SK-N-SH (cell line): ENCODE data around the gene CYP3A5. TPM values are rescaled to one million over a fixed set of nuclear protein-coding genes. Genes with fewer than 3 reads are reported as not detected.

Experiments
- CTCF ChIA-PET: fragments of 300-600, 350-600 bp; formaldehyde crosslinking; extraction: SDS; loops from one replicate; lab custom pipeline; 2021; lab: Yijun Ruan, JAX
- POLR2A ChIA-PET: fragments of 350-600 bp; sonication (Branson Sonifier 250); formaldehyde crosslinking; extraction: SDS; loops from one replicate; lab custom pipeline; 2020; ENCODE audit warnings: antibody characterized with exemption, inconsistent platforms; lab: Yijun Ruan, JAX
- DNase-seq: peaks from one replicate; pipeline ENCODE4 v3.0.0; 2012
- H2AFZ ChIP-seq: fragments of 200-600 bp; sonication (generic); 2 replicates; pipeline ENCODE4 v1.8.1; 2016; ENCODE audit warnings: antibody characterized with exemption, mild to moderate bottlenecking, low read depth
- H3F3A ChIP-seq: fragments of 200-600 bp; sonication (generic); replicated peaks from 2 replicates; pipeline ENCODE3; 2016; ENCODE audit warnings: antibody characterized with exemption, mild to moderate bottlenecking; ENCODE audit not compliant: insufficient read depth
- H3K27ac ChIP-seq, 2 experiments: fragments of 200-500 bp in 1 of 2; fragments of 200-600 bp in 1 of 2; sonication (Bioruptor generic) in 1 of 2; sonication (generic), shearing (Covaris generic) in 1 of 2; 2 replicates each; pipeline versions ENCODE4 v1.5.1 to v1.6.1; 2014 to 2016; ENCODE audit warnings: low read depth in 2 of 2, inconsistent platforms in 1 of 2, low read length in 1 of 2, mild to moderate bottlenecking in 1 of 2, mixed read lengths in 1 of 2
- H3K27me3 ChIP-seq: fragments of 200-600 bp; sonication (generic), shearing (Covaris generic); 2 replicates; pipeline ENCODE4 v1.6.1; 2016; ENCODE audit warnings: mixed run types; ENCODE audit not compliant: insufficient read depth
- H3K36me3 ChIP-seq, 2 experiments: fragments of 200-500 bp in 1 of 2; fragments of 200-600 bp in 1 of 2; sonication (Bioruptor generic) in 1 of 2; sonication (generic) in 1 of 2; replicated peaks in 1 of 2; 2 replicates each; pipeline versions ENCODE3 to v1.5.1; 2014 to 2016; ENCODE audit warnings: low read length in 1 of 2, mild to moderate bottlenecking in 1 of 2; ENCODE audit not compliant: insufficient read depth in 2 of 2, control insufficient read depth in 1 of 2
- H3K4me1 ChIP-seq, 2 experiments: fragments of 200-500 bp in 1 of 2; fragments of 200-600 bp in 1 of 2; sonication (Bioruptor generic) in 1 of 2; sonication (generic), shearing (Covaris generic) in 1 of 2; 2 replicates each; pipeline versions ENCODE4 v1.5.1 to v1.6.1; 2014 to 2016; ENCODE audit warnings: low read depth in 1 of 2, low read length in 1 of 2, mixed run types in 1 of 2; ENCODE audit not compliant: insufficient read depth in 2 of 2, control insufficient read depth in 1 of 2
- H3K4me2 ChIP-seq: fragments of 200-600 bp; sonication (generic), shearing (Covaris generic); 2 replicates; pipeline ENCODE4 v1.6.1; 2017; ENCODE audit warnings: mixed run types
- H3K4me3 ChIP-seq, 2 experiments: fragments of 200-500 bp in 1 of 2; fragments of 200-600 bp in 1 of 2; sonication (Bioruptor generic) in 1 of 2; sonication (generic), shearing (Covaris generic) in 1 of 2; 2 replicates each; pipeline versions ENCODE4 v1.5.1 to v1.8.1; 2014 to 2016; ENCODE audit warnings: low read depth in 2 of 2, inconsistent platforms in 1 of 2, low read length in 1 of 2, mild to moderate bottlenecking in 1 of 2, mixed read lengths in 1 of 2, moderate library complexity in 1 of 2
- H3K79me2 ChIP-seq: fragments of 200-600 bp; sonication (generic); 2 replicates; pipeline ENCODE4 v1.8.1; 2017; ENCODE audit warnings: mild to moderate bottlenecking; ENCODE audit not compliant: insufficient read depth
- H3K9ac ChIP-seq: fragments of 200-600 bp; sonication (generic); 2 replicates; pipeline ENCODE4 v1.6.1; 2017; ENCODE audit warnings: mixed run types
- H3K9me2 ChIP-seq: fragments of 200-600 bp; sonication (generic); 2 replicates; pipeline ENCODE4 v1.6.1; 2017; ENCODE audit warnings: mixed run types
- H3K9me3 ChIP-seq: fragments of 200-600 bp; sonication (generic); 2 replicates; pipeline ENCODE4 v1.6.1; 2017; ENCODE audit warnings: mixed run types, mild to moderate bottlenecking, moderate library complexity
- H4K20me1 ChIP-seq: fragments of 200-600 bp; sonication (generic); 2 replicates; pipeline ENCODE4 v1.6.1; 2017; ENCODE audit warnings: mild to moderate bottlenecking, mixed run types; ENCODE audit not compliant: insufficient read depth
- CTCF ChIP-seq: fragments of 200-600 bp; sonication (generic); IDR thresholded peaks from 2 replicates; pipeline ENCODE4 v1.6.1; 2017; ENCODE audit warnings: antibody characterized with exemption, mild to moderate bottlenecking, moderate library complexity
- ELF1 ChIP-seq: IDR thresholded peaks from 2 replicates; pipeline ENCODE4 v1.4.0; 2012
- EZH2phosphoT487 ChIP-seq: fragments of 200-600 bp; sonication (generic); IDR thresholded peaks from 2 replicates; pipeline ENCODE4 v1.6.1; 2017; ENCODE audit warnings: low read depth, mixed run types, mild to moderate bottlenecking, antibody characterized with exemption, moderate library complexity, borderline replicate concordance
- FOSL2 ChIP-seq: IDR thresholded peaks from 2 replicates; pipeline ENCODE4 v1.4.0; 2012; ENCODE audit warnings: low read depth, mild to moderate bottlenecking, moderate library complexity, borderline replicate concordance
- FOXJ3 ChIP-seq: sonication (generic); formaldehyde crosslinking; IDR thresholded peaks from 2 replicates; pipeline ENCODE4 v1.5.1; 2020; ENCODE audit warnings: mild to moderate bottlenecking, missing genetic modification reagents
- FOXM1 ChIP-seq: IDR thresholded peaks from 2 replicates; pipeline ENCODE4 v1.4.0; 2012; ENCODE audit warnings: low read depth, mild to moderate bottlenecking
- GATA2 ChIP-seq: sonication (generic); formaldehyde crosslinking; IDR thresholded peaks from 2 replicates; pipeline ENCODE4 v1.5.0; 2020; ENCODE audit warnings: mild to moderate bottlenecking, missing genetic modification reagents
- IRF3 ChIP-seq: fragments of 150-350 bp; IDR thresholded peaks from 2 replicates; pipeline ENCODE4 v1.6.1; 2016; ENCODE audit warnings: mild to moderate bottlenecking, low read depth, low read length
- MEF2A ChIP-seq: IDR thresholded peaks from 2 replicates; pipeline ENCODE4 v1.4.0; 2012; ENCODE audit warnings: low read depth, borderline replicate concordance
- MXI1 ChIP-seq: IDR thresholded peaks from 2 replicates; pipeline ENCODE4 v1.6.1; 2012; ENCODE audit warnings: mild to moderate bottlenecking, low read depth, low read length, improper control_type of control experiment
- NFIC ChIP-seq: IDR thresholded peaks from 2 replicates; pipeline ENCODE4 v1.4.0; 2012; ENCODE audit warnings: borderline replicate concordance
- NRF1 ChIP-seq: IDR thresholded peaks from 2 replicates; pipeline ENCODE4 v1.6.1; 2012; ENCODE audit warnings: low read depth, mild to moderate bottlenecking, low read length
- POLR2AphosphoS5 ChIP-seq: IDR thresholded peaks from 2 replicates; pipeline ENCODE4 v1.6.1; 2012; ENCODE audit warnings: low read depth, low read length
- RCOR1 ChIP-seq: fragments of 150-350 bp; IDR thresholded peaks from 2 replicates; pipeline ENCODE4 v1.6.1; 2017; ENCODE audit warnings: antibody characterized with exemption, low read length
- SIN3A ChIP-seq: IDR thresholded peaks from 2 replicates; pipeline ENCODE4 v1.6.1; 2012; ENCODE audit warnings: low read depth, mild to moderate bottlenecking, low read length, moderate library complexity, borderline replicate concordance
- SMC3 ChIP-seq: IDR thresholded peaks from 2 replicates; pipeline ENCODE4 v1.6.1; 2012; ENCODE audit warnings: low read depth, low read length, improper control_type of control experiment
- TAF1 ChIP-seq: IDR thresholded peaks from 2 replicates; pipeline ENCODE4 v1.6.1; 2012; ENCODE audit warnings: low read depth, mild to moderate bottlenecking, low read length, moderate library complexity, borderline replicate concordance
- USF2 ChIP-seq: fragments of 150-350 bp; IDR thresholded peaks from 2 replicates; pipeline ENCODE4 v1.6.1; 2017; ENCODE audit warnings: antibody characterized with exemption, low read length, low read depth, borderline replicate concordance
- YY1 ChIP-seq: IDR thresholded peaks from 2 replicates; pipeline ENCODE4 v1.4.0; 2012; ENCODE audit warnings: low read depth, mild to moderate bottlenecking
- WGBS: methylation state at CpG from one replicate; pipeline ENCODE4 v1.1.6; 2017; ENCODE audit warnings: low lambda C conversion rate; 5-methylcytosine and 5-hydroxymethylcytosine counted together
- polyA plus RNA-seq, 3 experiments: library from polyadenylated mRNA; depleted of rRNA; stranded (reverse); fragments of >200 nt; gene quantifications; 2 replicates each; pipeline ENCODE4 v1.2.3, GENCODE V29; 2012

The CYP3A5 gene
- polyA plus RNA-seq, 1 of the 3 experiments (the other 2 are of a cell fraction), result 0.25 TPM

- no peak overlapping the region for H3K4me2 ChIP-seq
- H3K79me2 ChIP-seq, result no peaks in the 10 kb centered on the region
- no peaks in the 10 kb centered on the region for H3F3A ChIP-seq
- no peaks in the 10 kb centered on the region for H4K20me1 ChIP-seq
- CTCF ChIA-PET, result no interaction called here
- DNase-seq, result no peak
- H3K4me1 ChIP-seq, result no peaks in the 10 kb centered on the region
- 41% methylated on average over 2 of the region's 2 CpGs for WGBS
- H3K9ac ChIP-seq, result no peak overlapping the region
- no peak overlapping the region for H2AFZ ChIP-seq
- H3K27ac ChIP-seq, result no peak overlapping the region
- no peaks in the 10 kb centered on the region for H3K9me2 ChIP-seq
- TF ChIP-seq POLR2AphosphoS5, result no peak
- no peak for TF ChIP-seq TAF1
- TF ChIP-seq SIN3A, result no peak
- TF ChIP-seq IRF3, result no peak
- TF ChIP-seq EZH2phosphoT487, result no peak
- no peaks in the 10 kb centered on the region for H3K27me3 ChIP-seq
- H3K9me3 ChIP-seq, result no peaks in the 10 kb centered on the region
- H3K36me3 ChIP-seq, result no peaks in the 10 kb centered on the region
- POLR2A ChIA-PET, result no interaction called here
- H3K4me3 ChIP-seq, result no peak overlapping the region
Observed at GRCh38 chr7:99667179-99667578, 12.6 kb downstream of the CYP3A5 start.

- 91% methylated on average over 1 of the region's 1 CpG for WGBS
- TF ChIP-seq FOXM1, result no peak
- no peak for TF ChIP-seq GATA2 (CRISPR knock-in tag)
- TF ChIP-seq MXI1, result no peak
- no peak for TF ChIP-seq NFIC
- no peak for TF ChIP-seq NRF1
- TF ChIP-seq FOSL2, result no peak
- TF ChIP-seq POLR2AphosphoS5, result no peak
- TF ChIP-seq SIN3A, result no peak
- TF ChIP-seq CTCF, result no peak
- no peak for TF ChIP-seq USF2
- TF ChIP-seq SMC3, result no peak
- no peak for TF ChIP-seq YY1
- no peak for TF ChIP-seq FOXJ3 (CRISPR knock-in tag)
- no peak for TF ChIP-seq TAF1
- TF ChIP-seq ELF1, result no peak
- no peak for TF ChIP-seq IRF3
- TF ChIP-seq RCOR1, result no peak
- no peak for TF ChIP-seq MEF2A
- TF ChIP-seq, all 33 proteins: peak for 0
- Histone ChIP-seq H3K4me2 (no peak overlapping the region), H3K4me3 (no peak overlapping the region), H3F3A (no peaks in the 10 kb centered on the region), H3K9me2 (no peaks in the 10 kb centered on the region), H3K27me3 (no peaks in the 10 kb centered on the region), H3K9ac (no peak overlapping the region), H3K9me3 (no peaks in the 10 kb centered on the region), H4K20me1 (no peaks in the 10 kb centered on the region), H3K4me1 (no peaks in the 10 kb centered on the region), H3K36me3 (no peaks in the 10 kb centered on the region), H3K27ac (no peak overlapping the region), H2AFZ (no peak overlapping the region), H3K79me2 (no peaks in the 10 kb centered on the region)
- ChIA-PET CTCF (interaction anchor here (0.7 kb wide), 1 partner anchor 1588 kb away, joined by 3 read pairs; no protein-coding TSS in a partner anchor), POLR2A (no interaction called here)
- DNase-seq, result no peak
Observed at GRCh38 chr7:99666013-99666395, 13.8 kb downstream of the CYP3A5 start.
